ENCODE measurements around the gene SKIC8. TPM values are rescaled to one million over a fixed set of nuclear protein-coding genes. Genes with fewer than 3 reads are reported as not detected.

The SKIC8 gene
- total RNA-seq, 1 donor from 2014 or later: 44.4 TPM

GRCh38 chr15:78302579-78303312 is 3.3 kb upstream of the SKIC8 start:
- no peak overlapping the region for H3K4me3 ChIP-seq
- peaks cover 14% of the 10 kb centered on the region for H3K27me3 ChIP-seq (ENCODE audit: low read depth)
- intact Hi-C loops (cut with DNase I): loop anchor here (10.0 kb wide), 1 partner anchor 122 kb away; no protein-coding TSS in a partner anchor
- TF ChIP-seq CTCF (IDR thresholded peaks at IDR 0.05): no peak
- ATAC-seq: no peak
- no peak overlapping the region for H3K27ac ChIP-seq
- H3K9me3 ChIP-seq: no peaks in the 10 kb centered on the region
- H3K4me1 ChIP-seq: peaks cover 13% of the 10 kb centered on the region
- no peaks in the 10 kb centered on the region for H3K36me3 ChIP-seq
- no peak for DNase-seq

- H3K27ac ChIP-seq: no peak overlapping the region
Observed at GRCh38 chr15:78301828-78302227, 2.4 kb upstream of the SKIC8 start.

GRCh38 chr15:78301326-78301725 is 1.9 kb upstream of the SKIC8 start:
- intact Hi-C loops (cut with DNase I): loop anchor here (10.0 kb wide), 1 partner anchor 123 kb away; no protein-coding TSS in a partner anchor
- Histone ChIP-seq H3K4me1 (peaks cover 17% of the 10 kb centered on the region), H3K27ac (no peak overlapping the region), H3K4me3 (no peak overlapping the region), H3K36me3 (no peaks in the 10 kb centered on the region), H3K27me3 (ENCODE audit: low read depth) (peaks cover 14% of the 10 kb centered on the region), H3K9me3 (no peaks in the 10 kb centered on the region)
- TF ChIP-seq CTCF (IDR thresholded peaks at IDR 0.05): no peak
- DNase-seq (no peak), ATAC-seq (no peak)

More at GRCh38 chr15:78301828-78302227, 2.4 kb upstream of the SKIC8 start:
- intact Hi-C loops (cut with DNase I): loop anchor here (10.0 kb wide), 1 partner anchor 123 kb away; no protein-coding TSS in a partner anchor
- ATAC-seq (no peak), DNase-seq (no peak)
- Histone ChIP-seq H3K4me3 (no peak overlapping the region), H3K27me3 (ENCODE audit: low read depth) (peaks cover 14% of the 10 kb centered on the region), H3K9me3 (no peaks in the 10 kb centered on the region), H3K36me3 (no peaks in the 10 kb centered on the region), H3K4me1 (peaks cover 17% of the 10 kb centered on the region)
- no peak for TF ChIP-seq CTCF (IDR thresholded peaks at IDR 0.05)

- no peak overlapping the region for H3K4me3 ChIP-seq
- no peak overlapping the region for H3K27ac ChIP-seq
- intact Hi-C loops (cut with DNase I): no loop called here
- TF ChIP-seq CTCF (IDR thresholded peaks at IDR 0.05): no peak
- H3K27me3 ChIP-seq (ENCODE audit: low read depth): no peaks in the 10 kb centered on the region
- ATAC-seq: no peak
- H3K4me1 ChIP-seq: no peaks in the 10 kb centered on the region
- peaks cover 74% of the 10 kb centered on the region for H3K36me3 ChIP-seq
- no peak for DNase-seq
- H3K9me3 ChIP-seq: no peaks in the 10 kb centered on the region
Observed at GRCh38 chr15:78292219-78292618, 7.2 kb downstream of the SKIC8 start.

GRCh38 chr15:78291698-78292097 is 7.7 kb downstream of the SKIC8 start:
- Histone ChIP-seq H3K27me3 (ENCODE audit: low read depth) (no peaks in the 10 kb centered on the region), H3K27ac (no peak overlapping the region), H3K36me3 (peaks cover 80% of the 10 kb centered on the region), H3K9me3 (no peaks in the 10 kb centered on the region), H3K4me3 (no peak overlapping the region), H3K4me1 (no peaks in the 10 kb centered on the region)
- no peak for ATAC-seq
- intact Hi-C loops (cut with DNase I): no loop called here
- TF ChIP-seq CTCF (IDR thresholded peaks at IDR 0.05): no peak
- DNase-seq: no peak

All from lower lobe of right lung (tissue), 2 donors.